ENCODE measurements around the gene MET.

- peak in 8 of 11 experiments; percentile 24 to 62 (median 40) for TF ChIP-seq CTCF (IDR thresholded peaks at IDR 0.05 in 8 of 11, conservative IDR thresholded peaks at IDR 0.05 in 3 of 11)
- TF ChIP-seq POLR2A (IDR thresholded peaks at IDR 0.05): no peak
- TF ChIP-seq POLR2AphosphoS5 (IDR thresholded peaks at IDR 0.05): peak in 2 of 3 donors; percentile 78 to 79
Observed at GRCh38 chr7:116671681-116672595, at the start of gene MET.
